ENCODE measurements around the gene LYSMD4.

Gene LYSMD4

GRCh38 chr15:99704444-99704838 lies 28.8 kb downstream of the LYSMD4 start:
- no peak for DNase-seq

- DNase-seq: no peak
These were observed 29.4 kb downstream of the LYSMD4 start for GRCh38 chr15:99703603-99704443.

DNA sequence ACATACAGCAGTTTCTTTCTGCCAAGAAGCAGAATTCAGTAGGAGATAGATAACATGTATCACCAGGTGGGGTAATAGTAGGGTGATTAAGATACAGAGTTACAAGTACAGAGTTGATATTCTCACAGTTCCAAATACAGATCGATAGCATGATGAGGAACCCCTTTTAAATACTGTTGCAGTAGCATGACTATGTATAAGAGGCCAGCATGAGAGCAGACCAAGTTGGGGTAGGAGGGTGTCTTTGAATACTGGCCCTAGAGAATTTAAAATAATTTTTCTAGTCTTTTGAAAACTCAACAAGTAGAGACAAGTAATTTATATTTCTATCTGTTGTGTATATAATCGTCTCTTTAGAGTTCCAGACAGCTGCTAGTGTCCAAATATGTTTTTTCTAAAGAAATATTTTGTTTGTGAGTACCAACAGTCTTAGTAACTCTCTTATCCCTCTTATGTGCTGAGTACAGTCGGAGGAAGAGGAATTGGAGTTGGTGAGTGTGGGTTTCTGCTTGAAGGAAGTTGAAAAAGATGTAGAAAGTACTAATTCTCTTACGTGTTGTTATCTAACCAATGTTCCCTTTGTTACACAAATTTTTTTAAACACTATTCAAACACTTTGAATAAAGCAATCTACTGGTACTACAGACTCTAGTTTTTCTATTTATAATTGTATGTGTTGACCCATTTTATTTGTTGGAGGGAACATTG lies 30.2 kb downstream of the LYSMD4 start:
- no peak for DNase-seq

DNA sequence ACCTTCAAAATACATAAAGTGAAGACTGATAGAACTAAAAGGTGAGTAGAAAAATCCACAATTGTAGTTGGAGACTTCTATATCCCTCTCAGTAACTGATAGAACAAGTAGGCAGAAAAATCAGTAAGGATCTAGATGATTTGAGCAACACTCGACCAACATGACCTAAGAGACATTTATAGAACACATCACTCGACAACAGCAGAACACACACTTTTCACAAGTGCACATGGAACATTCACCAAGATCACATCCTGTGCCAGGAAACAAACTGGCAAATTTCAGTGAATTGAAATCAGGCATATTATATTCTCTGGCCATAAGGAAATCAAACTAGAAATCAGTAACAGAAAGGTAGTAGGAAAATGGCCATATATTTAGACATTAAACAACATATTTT lies 37.1 kb downstream of the LYSMD4 start:
- no peak for DNase-seq

DNA sequence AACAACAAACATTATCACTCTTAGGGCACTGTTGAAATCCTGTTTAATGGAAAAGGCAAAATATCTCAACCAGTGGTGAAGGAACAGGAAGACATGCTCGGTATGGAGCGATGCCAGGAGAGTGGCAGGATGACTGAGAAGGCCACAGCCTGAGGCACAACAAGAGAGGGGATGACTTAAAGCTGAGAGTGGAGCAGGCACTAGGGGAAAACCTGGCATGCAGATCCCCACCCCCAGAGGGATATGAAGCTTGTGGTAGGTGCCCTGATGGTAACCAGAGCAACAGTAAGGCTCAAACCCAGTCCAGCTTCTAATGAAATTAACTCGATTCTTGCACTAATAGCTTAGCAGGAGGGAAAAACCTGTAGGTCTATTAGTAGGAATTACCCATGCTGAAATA lies 40.4 kb downstream of the LYSMD4 start:
- DNase-seq: no peak

DNA sequence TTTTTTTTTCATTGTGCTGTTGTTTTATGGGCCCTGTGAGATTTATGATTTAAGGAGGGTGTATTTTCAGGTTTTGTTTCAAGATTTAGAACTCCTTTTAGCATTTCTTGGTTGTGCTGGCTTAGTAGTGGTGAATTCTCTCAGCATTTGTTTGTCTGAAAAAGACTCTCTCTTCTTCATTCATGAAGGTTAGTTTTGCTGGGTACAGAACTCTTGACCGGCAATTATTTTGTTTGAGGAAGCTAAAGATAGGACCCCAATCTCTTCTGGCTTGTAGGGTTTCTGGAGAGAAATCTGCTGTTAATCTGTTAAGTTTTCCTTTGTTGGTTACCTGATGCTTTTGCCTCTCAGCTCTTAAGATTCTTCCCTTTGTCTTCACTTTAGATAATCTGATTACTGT lies 46.9 kb downstream of the LYSMD4 start:
- no peak for DNase-seq

DNA sequence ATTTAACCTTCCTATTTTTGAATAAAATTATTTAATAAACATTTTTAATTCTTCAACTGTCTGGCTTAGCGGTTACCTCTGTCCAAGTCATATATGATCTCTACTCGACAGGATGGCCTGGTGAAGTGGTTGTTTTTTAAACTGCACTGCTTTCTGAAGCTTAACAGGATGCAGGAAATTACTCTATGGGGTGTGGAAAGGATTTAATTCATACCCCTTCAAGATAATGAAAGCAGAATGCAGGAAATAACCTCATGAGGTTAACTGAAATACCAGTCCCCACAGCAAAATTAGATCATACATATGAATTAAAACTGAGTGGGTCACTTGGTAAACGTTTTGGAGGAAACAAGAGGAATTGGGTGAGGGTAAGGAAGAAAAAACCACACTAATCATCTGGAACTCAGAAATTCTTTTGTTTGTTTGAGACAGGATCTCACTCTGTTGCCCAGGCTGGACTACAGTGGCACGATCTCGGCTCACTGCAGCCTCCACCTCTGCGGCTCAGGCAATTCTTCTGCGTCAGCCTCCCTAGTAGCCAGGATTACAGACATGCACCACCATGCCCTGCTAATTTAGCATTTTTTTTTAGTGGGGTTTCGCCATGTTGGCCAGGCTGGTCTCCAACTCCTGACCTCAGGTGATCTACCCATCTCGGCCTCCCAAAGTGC lies 50.1 kb downstream of the LYSMD4 start:
- DNase-seq: no peak

- no peak for DNase-seq
These were observed 50.8 kb downstream of the LYSMD4 start for GRCh38 chr15:99682455-99682854.

DNA sequence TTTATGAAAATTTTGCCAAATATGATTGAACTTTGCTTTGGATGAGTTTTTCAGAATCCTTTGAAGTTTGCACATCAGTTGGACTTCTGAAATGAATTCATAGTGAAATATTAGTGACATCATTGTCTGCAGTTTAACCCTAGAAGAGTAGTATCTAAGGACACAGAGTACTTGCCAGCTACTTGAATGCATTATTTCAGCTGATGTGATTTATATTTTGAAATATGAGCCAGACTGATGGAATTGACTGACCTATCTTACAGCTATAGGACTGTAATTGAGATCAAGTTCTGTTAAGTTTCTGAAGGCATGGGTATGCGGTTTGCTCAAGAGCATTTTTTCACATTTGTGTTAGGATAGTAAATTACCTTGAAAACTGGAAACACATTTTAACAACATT lies 51.2 kb downstream of the LYSMD4 start:
- no peak for DNase-seq

DNA sequence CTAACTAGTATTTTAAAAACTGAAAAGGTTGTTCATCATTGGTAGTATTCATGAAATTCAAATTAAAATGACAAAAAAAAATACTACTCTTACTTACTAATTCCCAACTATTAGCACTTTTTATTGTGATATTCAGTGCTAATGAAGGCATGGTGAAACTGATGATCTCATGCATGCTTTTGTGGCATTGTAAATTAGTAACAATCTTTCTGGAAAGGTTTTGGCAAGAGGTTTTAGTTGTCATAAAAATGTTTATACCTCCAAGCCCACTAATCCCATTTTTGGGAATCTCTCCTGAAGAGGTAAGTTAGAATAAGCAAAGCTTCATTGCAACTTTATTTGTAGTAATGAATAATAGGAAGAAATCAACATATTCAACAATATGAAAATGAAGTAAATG lies 53.0 kb downstream of the LYSMD4 start:
- no peak for DNase-seq

DNA sequence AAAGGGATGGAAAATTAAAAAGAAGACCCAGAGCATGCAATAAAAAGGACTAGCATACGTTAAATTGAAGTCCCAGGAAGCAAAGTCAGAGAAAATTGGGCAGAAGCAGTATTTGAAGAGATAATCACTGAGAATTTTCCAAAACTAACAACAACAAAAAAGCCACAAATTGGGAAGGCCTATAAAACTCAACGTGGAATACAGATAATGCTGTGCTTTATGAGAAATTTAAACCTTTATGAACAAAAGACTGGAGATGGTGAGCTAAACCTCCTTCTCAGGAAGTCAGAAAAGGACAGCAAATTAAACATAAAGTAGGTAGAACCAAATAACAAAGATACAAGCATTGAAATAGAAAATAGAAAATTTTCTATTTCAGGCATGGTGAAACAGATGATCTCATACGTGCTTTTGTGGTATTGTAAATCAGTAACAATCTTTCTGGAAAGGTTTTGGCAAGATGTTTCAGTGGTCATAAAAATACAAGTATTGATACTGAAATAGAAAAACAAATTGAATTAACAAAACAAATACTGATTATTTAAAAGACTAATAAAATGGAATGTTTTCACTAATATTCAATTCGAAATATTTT lies 55.6 kb downstream of the LYSMD4 start:
- no peak for DNase-seq

All from T-helper 9 cell (primary cell).